ENCODE results near the gene FOS. TPM values are rescaled to one million over a fixed set of nuclear protein-coding genes. Genes with fewer than 3 reads are reported as not detected.

FOS gene
- polyA plus RNA-seq, 6 donors from 2014 or later: 863 to 3,933 (median 2,927) TPM

DNA sequence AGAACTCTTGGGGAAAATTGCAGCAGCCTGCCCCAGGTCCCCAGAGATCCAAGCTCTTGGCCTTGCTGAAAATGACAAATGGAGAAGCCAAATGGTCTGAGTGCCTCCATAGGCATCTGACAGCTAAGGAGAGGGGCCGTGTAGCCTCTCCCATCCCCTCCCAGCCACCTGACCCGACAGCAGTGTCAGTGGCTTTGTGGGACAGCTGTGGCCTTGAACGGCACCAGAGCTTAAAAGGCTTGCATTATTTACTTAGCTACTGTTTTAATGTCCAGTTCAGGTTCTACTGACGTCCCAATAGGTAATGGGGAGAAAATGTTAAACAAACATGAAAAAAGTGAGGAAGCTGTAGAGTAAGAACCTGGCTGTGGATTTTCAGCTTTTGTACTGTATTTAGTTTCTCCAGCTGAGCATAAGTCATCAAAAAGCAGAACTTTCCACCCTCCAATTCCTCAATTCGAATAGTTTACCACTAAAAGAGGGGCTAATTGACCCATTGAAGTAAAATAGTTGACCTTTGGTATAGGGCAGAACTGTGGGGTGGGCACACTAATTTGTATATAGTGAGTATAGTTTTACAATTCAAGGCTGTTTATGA, 50.0 kb downstream of the FOS start:
- DNase-seq (no peak), ATAC-seq (ENCODE audit: low read depth in 2 of 2) (no peak)
- Mint-ChIP-seq H3K27me3 (peaks cover 10 to 29% (median 12%) of the 10 kb centered on the region in 3 donors), H3K27ac (peak overlapping the region in 1 of 6 donors; percentile 44), H3K4me3 (peak overlapping the region in 1 of 8 donors; percentile 16), H3K4me1 (peaks cover 4 to 11% (median 11%) of the 10 kb centered on the region in 3 donors), H3K36me3 (peaks cover 0 to 5% of the 10 kb centered on the region in 2 donors), H3K9me3 (no peaks in the 10 kb centered on the region)

DNA sequence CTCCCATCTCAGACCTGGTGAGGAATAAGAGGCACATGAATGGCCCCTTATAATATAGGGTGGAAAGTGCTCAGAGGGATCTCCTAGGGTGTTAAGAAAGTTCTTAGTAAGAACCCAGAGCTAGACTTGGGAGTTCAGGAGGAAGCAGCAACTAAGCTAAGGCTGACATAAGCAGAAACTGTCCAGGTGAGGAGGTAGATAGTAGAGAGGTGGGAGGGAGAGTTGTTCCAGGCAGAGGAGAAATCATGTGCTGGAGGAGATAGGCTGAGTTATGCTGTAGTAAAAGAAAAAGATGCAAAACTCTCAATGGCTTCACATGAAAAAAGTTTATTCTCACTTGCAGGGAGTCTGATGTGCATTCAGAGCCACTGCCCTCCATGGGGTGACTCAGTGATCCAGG, 50.7 kb downstream of the FOS start:
- Mint-ChIP-seq H3K9me3 (no peaks in the 10 kb centered on the region), H3K27me3 (peaks cover 10 to 28% (median 12%) of the 10 kb centered on the region in 3 donors), H3K4me3 (peak overlapping the region in 1 of 8 donors; percentile 31), H3K27ac (peak overlapping the region in 2 of 6 donors; percentile 13 to 50), H3K36me3 (peaks cover 0 to 5% of the 10 kb centered on the region in 2 donors), H3K4me1 (peaks cover 7 to 18% (median 17%) of the 10 kb centered on the region in 3 donors)
- ATAC-seq (ENCODE audit: low read depth in 2 of 2) (no peak), DNase-seq (no peak)

DNA sequence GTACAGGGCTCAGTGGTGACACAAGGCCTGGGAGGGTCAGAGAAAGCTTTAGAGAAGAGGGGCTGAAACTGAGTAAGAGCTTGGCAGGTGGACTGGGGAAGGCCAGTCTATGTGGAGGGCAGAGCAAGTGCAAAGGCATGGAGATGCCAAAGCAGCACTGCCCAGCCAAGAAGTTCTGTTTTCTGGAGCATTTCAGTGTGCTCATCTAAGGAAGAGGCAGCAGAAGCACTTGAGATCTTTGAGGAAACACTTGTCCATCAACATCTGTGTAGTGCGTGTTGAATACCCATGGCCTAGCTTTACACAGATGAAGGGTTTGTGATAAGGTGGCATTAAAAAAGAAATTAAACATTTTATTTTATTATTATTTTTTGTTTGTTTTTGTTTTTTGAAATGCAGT, 52.8 kb downstream of the FOS start:
- no peak for DNase-seq
- Mint-ChIP-seq H3K27ac (no peak overlapping the region), H3K36me3 (peaks cover 0 to 5% of the 10 kb centered on the region in 2 donors), H3K4me1 (peaks cover 11 to 24% (median 24%) of the 10 kb centered on the region in 3 donors), H3K4me3 (no peak overlapping the region), H3K27me3 (peaks cover 10 to 28% (median 12%) of the 10 kb centered on the region in 3 donors), H3K9me3 (no peaks in the 10 kb centered on the region)
- no peak for ATAC-seq (ENCODE audit: low read depth in 2 of 2)

Other genes starting within 250 kb of the FOS start
- gene MLH3, start 227.4 kb upstream of the FOS start, polyA plus RNA-seq (ENCODE audit: low read depth in 6 of 6): 10 to 100 TPM in 4 of 6 donors, 1 to 10 TPM in 2; 6.4 to 17.3 (median 10.5) TPM
- gene ACYP1, start 214.8 kb upstream of the FOS start, polyA plus RNA-seq (ENCODE audit: low read depth in 6 of 6): 10 to 100 TPM; 12.0 to 21.8 (median 17.2) TPM
- 1 to 10 TPM in 1 of 6 donors, under 1 TPM in 4, not detected in 1; 0.15 to 1.2 (median 0.48) TPM for gene ZC2HC1C, start 209.2 kb upstream of the FOS start, polyA plus RNA-seq (ENCODE audit: low read depth in 6 of 6)
- gene NEK9, start 151.8 kb upstream of the FOS start, polyA plus RNA-seq (ENCODE audit: low read depth in 6 of 6): 10 to 100 TPM in 5 of 6 donors, 1 to 10 TPM in 1; 9.4 to 22.7 (median 16.1) TPM
- 100 to 1,000 TPM; 228 to 283 (median 252) TPM for gene TMED10, start 102.2 kb upstream of the FOS start, polyA plus RNA-seq (ENCODE audit: low read depth in 6 of 6)
- 1 to 10 TPM in 5 of 6 donors, not detected in 1; 1.5 to 4.7 (median 3.3) TPM for gene JDP2, start 149.2 kb downstream of the FOS start, polyA plus RNA-seq (ENCODE audit: low read depth in 6 of 6)
- gene BATF, start 243.6 kb downstream of the FOS start, polyA plus RNA-seq (ENCODE audit: low read depth in 6 of 6): 10 to 100 TPM in 2 of 6 donors, 1 to 10 TPM in 4; 2.6 to 12.9 (median 6.5) TPM

All from naive B cell (primary cell).